ENCODE data around the gene CAVIN2.

DNA sequence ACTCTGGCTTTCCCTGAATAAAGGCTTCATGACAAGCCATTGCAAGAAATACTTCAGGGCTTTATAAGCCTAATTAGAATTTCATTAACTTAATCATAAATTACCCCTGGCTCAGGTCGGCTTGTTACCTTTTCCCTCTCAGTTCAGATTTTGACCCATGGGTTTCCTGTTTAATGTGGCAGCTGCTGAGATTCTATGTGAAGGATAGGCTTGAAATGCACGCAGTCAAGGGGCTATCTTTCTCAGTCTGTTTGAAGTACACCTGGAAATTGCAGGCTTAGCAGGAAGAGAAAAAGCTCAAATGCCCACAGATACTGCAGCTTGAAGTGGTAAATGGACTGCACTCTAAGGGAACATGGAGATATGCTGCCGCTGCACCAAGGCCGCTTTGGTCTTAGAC is 49.4 kb downstream of the CAVIN2 start:
- TF ChIP-seq, protein P1, sequence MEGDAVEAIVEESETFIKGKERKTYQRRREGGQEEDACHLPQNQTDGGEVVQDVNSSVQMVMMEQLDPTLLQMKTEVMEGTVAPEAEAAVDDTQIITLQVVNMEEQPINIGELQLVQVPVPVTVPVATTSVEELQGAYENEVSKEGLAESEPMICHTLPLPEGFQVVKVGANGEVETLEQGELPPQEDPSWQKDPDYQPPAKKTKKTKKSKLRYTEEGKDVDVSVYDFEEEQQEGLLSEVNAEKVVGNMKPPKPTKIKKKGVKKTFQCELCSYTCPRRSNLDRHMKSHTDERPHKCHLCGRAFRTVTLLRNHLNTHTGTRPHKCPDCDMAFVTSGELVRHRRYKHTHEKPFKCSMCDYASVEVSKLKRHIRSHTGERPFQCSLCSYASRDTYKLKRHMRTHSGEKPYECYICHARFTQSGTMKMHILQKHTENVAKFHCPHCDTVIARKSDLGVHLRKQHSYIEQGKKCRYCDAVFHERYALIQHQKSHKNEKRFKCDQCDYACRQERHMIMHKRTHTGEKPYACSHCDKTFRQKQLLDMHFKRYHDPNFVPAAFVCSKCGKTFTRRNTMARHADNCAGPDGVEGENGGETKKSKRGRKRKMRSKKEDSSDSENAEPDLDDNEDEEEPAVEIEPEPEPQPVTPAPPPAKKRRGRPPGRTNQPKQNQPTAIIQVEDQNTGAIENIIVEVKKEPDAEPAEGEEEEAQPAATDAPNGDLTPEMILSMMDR (IDR thresholded peaks at IDR 0.05): no peak
- TF ChIP-seq MAX (CRISPR knock-in tag; IDR thresholded peaks at IDR 0.05) (no peak), ATF3 (CRISPR knock-in tag; conservative IDR thresholded peaks at IDR 0.05) (no peak), ZNF317 (CRISPR knock-in tag; IDR thresholded peaks at IDR 0.05; ENCODE audit: borderline replicate concordance, low read depth) (no peak), FOXJ3 (CRISPR knock-in tag; IDR thresholded peaks at IDR 0.05; ENCODE audit: borderline replicate concordance) (no peak), ELF4 (CRISPR knock-in tag; IDR thresholded peaks at IDR 0.05; ENCODE audit: low read depth) (no peak), TCF7 (CRISPR knock-in tag; IDR thresholded peaks at IDR 0.05; ENCODE audit: low read depth) (no peak), SP1 (CRISPR knock-in tag; conservative IDR thresholded peaks at IDR 0.05) (no peak)
- TF ChIP-seq, protein P2, sequence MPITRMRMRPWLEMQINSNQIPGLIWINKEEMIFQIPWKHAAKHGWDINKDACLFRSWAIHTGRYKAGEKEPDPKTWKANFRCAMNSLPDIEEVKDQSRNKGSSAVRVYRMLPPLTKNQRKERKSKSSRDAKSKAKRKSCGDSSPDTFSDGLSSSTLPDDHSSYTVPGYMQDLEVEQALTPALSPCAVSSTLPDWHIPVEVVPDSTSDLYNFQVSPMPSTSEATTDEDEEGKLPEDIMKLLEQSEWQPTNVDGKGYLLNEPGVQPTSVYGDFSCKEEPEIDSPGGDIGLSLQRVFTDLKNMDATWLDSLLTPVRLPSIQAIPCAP (CRISPR knock-in tag; IDR thresholded peaks at IDR 0.05): no peak
- TF ChIP-seq, protein P3, sequence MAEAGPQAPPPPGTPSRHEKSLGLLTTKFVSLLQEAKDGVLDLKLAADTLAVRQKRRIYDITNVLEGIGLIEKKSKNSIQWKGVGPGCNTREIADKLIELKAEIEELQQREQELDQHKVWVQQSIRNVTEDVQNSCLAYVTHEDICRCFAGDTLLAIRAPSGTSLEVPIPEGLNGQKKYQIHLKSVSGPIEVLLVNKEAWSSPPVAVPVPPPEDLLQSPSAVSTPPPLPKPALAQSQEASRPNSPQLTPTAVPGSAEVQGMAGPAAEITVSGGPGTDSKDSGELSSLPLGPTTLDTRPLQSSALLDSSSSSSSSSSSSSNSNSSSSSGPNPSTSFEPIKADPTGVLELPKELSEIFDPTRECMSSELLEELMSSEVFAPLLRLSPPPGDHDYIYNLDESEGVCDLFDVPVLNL (CRISPR knock-in tag; IDR thresholded peaks at IDR 0.05; ENCODE audit: borderline replicate concordance, low read depth): no peak
- TF ChIP-seq, protein P4, sequence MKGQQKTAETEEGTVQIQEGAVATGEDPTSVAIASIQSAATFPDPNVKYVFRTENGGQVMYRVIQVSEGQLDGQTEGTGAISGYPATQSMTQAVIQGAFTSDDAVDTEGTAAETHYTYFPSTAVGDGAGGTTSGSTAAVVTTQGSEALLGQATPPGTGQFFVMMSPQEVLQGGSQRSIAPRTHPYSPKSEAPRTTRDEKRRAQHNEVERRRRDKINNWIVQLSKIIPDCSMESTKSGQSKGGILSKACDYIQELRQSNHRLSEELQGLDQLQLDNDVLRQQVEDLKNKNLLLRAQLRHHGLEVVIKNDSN (CRISPR knock-in tag; IDR thresholded peaks at IDR 0.05): no peak
